GM12801 (cell line): ENCODE results near the gene ROR1.

Experiments
- TF ChIP-seq, protein P1 (sequence below): IDR thresholded peaks from one replicate; pipeline ENCODE4 v1.5.1; 2011; ENCODE audit warnings: control low read depth; ENCODE audit not compliant: insufficient read length; ENCODE audit errors: extremely low read depth

The ROR1 gene

GRCh38 chr1:63738772-63739171, 35.0 kb upstream of the ROR1 start:
- TF ChIP-seq, protein P1, sequence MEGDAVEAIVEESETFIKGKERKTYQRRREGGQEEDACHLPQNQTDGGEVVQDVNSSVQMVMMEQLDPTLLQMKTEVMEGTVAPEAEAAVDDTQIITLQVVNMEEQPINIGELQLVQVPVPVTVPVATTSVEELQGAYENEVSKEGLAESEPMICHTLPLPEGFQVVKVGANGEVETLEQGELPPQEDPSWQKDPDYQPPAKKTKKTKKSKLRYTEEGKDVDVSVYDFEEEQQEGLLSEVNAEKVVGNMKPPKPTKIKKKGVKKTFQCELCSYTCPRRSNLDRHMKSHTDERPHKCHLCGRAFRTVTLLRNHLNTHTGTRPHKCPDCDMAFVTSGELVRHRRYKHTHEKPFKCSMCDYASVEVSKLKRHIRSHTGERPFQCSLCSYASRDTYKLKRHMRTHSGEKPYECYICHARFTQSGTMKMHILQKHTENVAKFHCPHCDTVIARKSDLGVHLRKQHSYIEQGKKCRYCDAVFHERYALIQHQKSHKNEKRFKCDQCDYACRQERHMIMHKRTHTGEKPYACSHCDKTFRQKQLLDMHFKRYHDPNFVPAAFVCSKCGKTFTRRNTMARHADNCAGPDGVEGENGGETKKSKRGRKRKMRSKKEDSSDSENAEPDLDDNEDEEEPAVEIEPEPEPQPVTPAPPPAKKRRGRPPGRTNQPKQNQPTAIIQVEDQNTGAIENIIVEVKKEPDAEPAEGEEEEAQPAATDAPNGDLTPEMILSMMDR = no peak

DNA sequence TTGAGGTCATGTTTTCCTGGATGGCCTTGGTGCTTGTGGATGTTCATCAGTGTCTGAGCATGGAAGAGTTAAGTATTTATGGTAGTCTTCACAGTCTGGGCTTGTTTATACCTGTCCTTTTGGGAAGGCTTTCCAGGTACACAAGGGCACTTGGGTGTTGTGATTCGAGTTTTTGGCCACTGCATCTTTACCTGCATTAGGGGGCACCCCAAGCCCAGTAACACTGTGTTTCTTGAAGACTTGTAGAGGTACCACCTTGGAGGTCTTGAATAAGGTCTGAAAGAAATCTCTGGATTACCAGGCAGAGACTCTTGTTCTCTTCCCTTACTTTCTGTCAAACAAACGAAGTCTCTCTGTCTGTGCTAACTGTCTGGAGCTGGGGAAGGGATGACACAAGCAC, 34.4 kb upstream of the ROR1 start:
- TF ChIP-seq, protein P1 = no peak

DNA sequence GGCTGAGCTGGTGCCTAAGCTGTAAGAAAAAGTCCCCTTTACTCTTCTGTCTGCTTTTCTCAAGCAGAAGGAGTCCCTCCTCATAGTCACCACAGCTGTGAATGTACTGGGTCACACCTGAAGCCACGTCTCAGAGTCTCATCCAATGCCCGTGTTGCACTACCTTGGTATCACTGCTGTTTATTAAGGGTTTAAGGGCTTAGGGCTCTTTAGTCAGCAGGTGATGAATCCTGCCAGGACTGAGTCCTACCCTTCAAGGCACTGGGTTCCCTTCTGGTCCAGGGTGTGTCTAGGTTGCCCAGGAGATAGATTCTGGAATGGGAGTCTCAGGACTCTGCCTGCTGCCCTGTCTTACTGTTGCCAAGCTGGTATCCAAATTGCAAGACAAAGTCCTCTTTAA, 33.4 kb upstream of the ROR1 start:
- TF ChIP-seq, protein P1 = no peak

DNA sequence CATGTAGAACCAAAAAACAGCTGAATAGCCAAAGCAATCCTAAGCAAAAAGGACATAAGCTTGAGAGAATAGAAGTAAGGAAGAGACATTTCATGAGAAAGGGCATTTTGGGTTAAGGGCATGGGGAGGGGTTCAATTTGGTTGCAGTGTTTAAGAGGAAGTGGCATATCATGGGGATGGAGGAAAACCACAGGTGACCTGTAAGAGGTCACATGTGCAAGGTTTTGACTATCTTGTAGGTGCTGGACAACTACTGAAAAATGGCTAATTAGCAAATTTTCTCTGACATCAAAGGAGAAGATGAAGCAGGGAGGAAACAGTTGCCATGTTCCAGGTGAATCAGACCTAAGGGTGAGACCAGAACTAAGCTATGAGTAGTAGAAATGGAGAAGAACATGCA, 31.3 kb upstream of the ROR1 start:
- TF ChIP-seq, protein P1 = no peak

- TF ChIP-seq, protein P1 = no peak
Measured at GRCh38 chr1:63743781-63744180, 30.0 kb upstream of the ROR1 start.

DNA sequence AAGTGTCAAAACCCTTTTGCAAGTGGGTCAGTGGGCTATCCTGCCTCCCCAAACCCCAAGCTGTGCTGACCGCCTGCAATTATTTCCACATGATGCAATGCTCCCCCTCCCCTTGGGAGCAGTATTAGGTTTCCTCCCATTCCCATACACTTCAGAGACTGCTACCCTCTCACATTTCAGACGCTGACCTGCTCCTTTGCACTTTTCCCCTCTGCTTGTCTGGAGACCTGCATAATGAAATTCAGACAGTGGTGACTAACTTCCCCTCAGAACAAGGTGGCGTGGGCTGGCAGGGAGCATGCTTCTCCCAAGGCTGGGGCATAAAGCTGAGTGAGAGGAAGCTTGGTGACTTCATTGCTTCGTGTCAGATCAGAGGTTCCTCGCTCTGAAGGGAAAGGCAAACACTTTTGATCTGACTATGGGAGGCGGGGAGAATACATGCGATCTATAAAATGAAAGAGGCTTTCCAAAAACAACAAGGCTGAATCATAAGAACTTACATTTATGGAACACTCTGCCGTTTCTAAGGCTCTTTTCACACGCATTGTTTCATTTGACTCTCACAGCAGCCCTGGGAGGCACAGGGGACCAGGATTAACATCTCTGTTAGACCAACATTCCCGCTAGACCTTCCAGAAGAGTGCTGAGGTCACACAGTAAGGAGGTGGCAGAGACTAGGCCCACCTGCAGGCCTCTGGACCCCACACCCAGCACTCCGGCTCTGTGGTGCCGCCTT, 27.5 kb upstream of the ROR1 start:
- TF ChIP-seq, protein P1 = no peak

DNA sequence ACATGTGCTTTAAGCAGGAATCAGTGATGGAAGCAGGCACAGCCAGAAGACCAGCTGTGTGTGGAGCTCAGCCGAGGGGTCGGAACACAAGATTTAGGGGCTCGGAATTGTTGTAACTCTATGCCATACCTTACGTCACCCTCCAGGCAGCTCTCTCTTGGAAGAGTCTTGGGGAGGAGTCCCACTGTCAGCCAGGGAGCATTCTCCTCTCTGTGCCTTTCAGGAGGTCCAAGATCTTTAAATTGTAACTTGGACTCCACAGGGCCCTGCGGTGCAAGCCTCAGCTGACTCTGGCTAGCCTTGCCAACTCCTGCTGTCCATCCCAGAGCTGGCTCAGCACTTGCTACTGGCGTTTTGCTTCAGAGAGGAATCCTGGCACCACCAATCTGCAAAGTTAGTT, 26.4 kb upstream of the ROR1 start:
- TF ChIP-seq, protein P1 = no peak
